Lower lobe of right lung (tissue), 2 donors: ENCODE measurements around the gene ANXA6. TPM values are rescaled to one million over a fixed set of nuclear protein-coding genes. Genes with fewer than 3 reads are reported as not detected.

Source experiments
- ATAC-seq, 2 donors: fragments of 200-7000 bp; cut with Tn5 transposase; one replicate each; pipeline ENCODE4 v1.9.1; 2020 to 2022; ENCODE audit warnings: mild to moderate bottlenecking in 2 of 2, moderate library complexity in 2 of 2
- DNase-seq: peaks from one replicate; pipeline ENCODE4 v3.0.0-alpha.2; 2020
- H3K27ac ChIP-seq: fragments of 200-600 bp; one replicate; pipeline ENCODE4 v1.8.0; 2022
- H3K27me3 ChIP-seq: fragments of 200-600 bp; one replicate; pipeline ENCODE4 v1.8.0; 2022; ENCODE audit warnings: low read depth
- H3K36me3 ChIP-seq: fragments of 200-600 bp; one replicate; pipeline ENCODE4 v1.8.0; 2022; ENCODE audit warnings: mild to moderate bottlenecking
- H3K4me1 ChIP-seq: fragments of 200-600 bp; one replicate; pipeline ENCODE4 v1.8.0; 2022
- H3K4me3 ChIP-seq: fragments of 200-600 bp; one replicate; pipeline ENCODE4 v1.8.0; 2022; ENCODE audit warnings: mild to moderate bottlenecking
- H3K9me3 ChIP-seq: fragments of 200-600 bp; one replicate; pipeline ENCODE4 v1.8.0; 2022
- CTCF ChIP-seq: fragments of 200-600 bp; IDR thresholded peaks from one replicate; pipeline ENCODE4 v1.8.0; 2022; ENCODE audit warnings: antibody characterized with exemption, mild to moderate bottlenecking
- intact Hi-C: fragments of 100-400 bp; cut with DNase I; formaldehyde crosslinking; loops from one replicate; pipeline ENCODE4 v1.11.0; 2022
- total RNA-seq: library from RNA; stranded (reverse); fragmentation: NEBNext Ultra II Directional; extraction: Animal tissue kit (Norgen Biotek cat#: 25700); gene quantifications from one replicate; pipeline ENCODE4 v1.2.1, GENCODE V29; 2021
- donor health status: DM: no; HTN: yes; CAD: no; lungs with severe emphysema.

ANXA6 gene
- total RNA-seq, 1 donor from 2014 or later: 120 TPM

- Histone ChIP-seq H3K27me3 (no peaks in the 10 kb centered on the region), H3K4me3 (no peak overlapping the region), H3K4me1 (peaks cover 81% of the 10 kb centered on the region), H3K36me3 (peaks cover 29% of the 10 kb centered on the region), H3K27ac (no peak overlapping the region), H3K9me3 (no peaks in the 10 kb centered on the region)
- intact Hi-C loops: no loop called here
- ATAC-seq (no peak), DNase-seq (no peak)
- no peak for TF ChIP-seq CTCF
Measured at GRCh38 chr5:151071021-151071420, 86.6 kb downstream of the ANXA6 start.

GRCh38 chr5:151070449-151070848, 87.1 kb downstream of the ANXA6 start:
- no peaks in the 10 kb centered on the region for H3K9me3 ChIP-seq
- H3K4me3 ChIP-seq: no peak overlapping the region
- no peak overlapping the region for H3K27ac ChIP-seq
- TF ChIP-seq CTCF: no peak
- peaks cover 75% of the 10 kb centered on the region for H3K4me1 ChIP-seq
- intact Hi-C loops: no loop called here
- DNase-seq (no peak), ATAC-seq (no peak)
- no peaks in the 10 kb centered on the region for H3K27me3 ChIP-seq
- peaks cover 29% of the 10 kb centered on the region for H3K36me3 ChIP-seq

GRCh38 chr5:151068433-151069197, 89.0 kb downstream of the ANXA6 start:
- intact Hi-C loops: no loop called here
- Histone ChIP-seq H3K4me3 (no peak overlapping the region), H3K9me3 (no peaks in the 10 kb centered on the region), H3K27ac (peak overlapping the region; percentile 53), H3K27me3 (no peaks in the 10 kb centered on the region), H3K4me1 (peaks cover 77% of the 10 kb centered on the region), H3K36me3 (peaks cover 29% of the 10 kb centered on the region)
- no peak for DNase-seq
- no peak for ATAC-seq
- no peak for TF ChIP-seq CTCF

- intact Hi-C loops: no loop called here
- ATAC-seq: no peak
Measured at GRCh38 chr5:151067632-151068432, 89.7 kb downstream of the ANXA6 start.

GRCh38 chr5:151066920-151067319, 90.7 kb downstream of the ANXA6 start:
- Histone ChIP-seq H3K4me1 (peaks cover 82% of the 10 kb centered on the region), H3K36me3 (peaks cover 41% of the 10 kb centered on the region), H3K27ac (peak overlapping the region; percentile 41), H3K4me3 (no peak overlapping the region), H3K9me3 (no peaks in the 10 kb centered on the region), H3K27me3 (no peaks in the 10 kb centered on the region)
- no peak for ATAC-seq
- intact Hi-C loops: no loop called here
- DNase-seq: no peak
- no peak for TF ChIP-seq CTCF

More at GRCh38 chr5:151067632-151068432, 89.7 kb downstream of the ANXA6 start:
- DNase-seq: no peak
- Histone ChIP-seq H3K4me3 (no peak overlapping the region), H3K27me3 (no peaks in the 10 kb centered on the region), H3K27ac (peak overlapping the region; percentile 53), H3K4me1 (peaks cover 83% of the 10 kb centered on the region), H3K36me3 (peaks cover 32% of the 10 kb centered on the region), H3K9me3 (no peaks in the 10 kb centered on the region)
- no peak for TF ChIP-seq CTCF
